KOPT-K1 (cell line): ENCODE results near the gene PAQR3.
"Not testable (repeated sequence)": the region's sequence is repeated elsewhere in the genome, so short reads cannot be mapped to it uniquely, and the experiment has no call there.

Experiments used
- H3K27ac ChIP-seq: fragments of 200-600 bp; sonication (generic); 2 replicates; pipeline ENCODE4 v1.5.1; 2016; ENCODE audit warnings: antibody characterized with exemption, mild to moderate bottlenecking, low read depth, low read length; ENCODE audit not compliant: poor library complexity, severe bottlenecking
- H3K36me3 ChIP-seq: fragments of 200-600 bp; sonication (generic); 2 replicates; pipeline ENCODE4 v1.5.1; 2017; ENCODE audit warnings: antibody characterized with exemption, mild to moderate bottlenecking, low read length, moderate library complexity; ENCODE audit not compliant: insufficient read depth
- H3K9me3 ChIP-seq: fragments of 200-600 bp; sonication (generic); 2 replicates; pipeline ENCODE4 v1.5.1; 2017; ENCODE audit warnings: antibody characterized with exemption, low read length, mild to moderate bottlenecking; ENCODE audit not compliant: insufficient read depth, poor library complexity, severe bottlenecking

PAQR3 gene

DNA sequence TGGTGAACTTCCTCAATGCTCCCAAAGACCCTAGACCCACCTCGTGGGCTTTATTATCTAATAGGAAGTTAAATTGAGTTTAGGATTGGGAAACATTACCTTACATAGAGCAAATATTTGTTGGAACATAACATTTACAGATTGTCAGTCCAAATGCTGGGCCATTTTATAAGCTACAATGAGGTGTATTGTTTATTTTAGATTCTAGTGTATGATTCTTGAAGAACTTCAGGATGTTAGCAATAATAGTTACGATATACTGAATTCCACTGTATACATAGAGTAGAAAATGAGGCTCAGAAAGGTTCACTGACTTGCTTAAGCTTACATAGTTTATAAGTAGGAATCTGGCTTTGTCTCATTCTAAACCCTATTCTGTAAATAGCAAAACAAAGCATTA is 37.4 kb downstream of the PAQR3 start:
- Histone ChIP-seq H3K36me3 (no peaks in the 10 kb centered on the region), H3K27ac (no peak overlapping the region), H3K9me3 (no peaks in the 10 kb centered on the region)

DNA sequence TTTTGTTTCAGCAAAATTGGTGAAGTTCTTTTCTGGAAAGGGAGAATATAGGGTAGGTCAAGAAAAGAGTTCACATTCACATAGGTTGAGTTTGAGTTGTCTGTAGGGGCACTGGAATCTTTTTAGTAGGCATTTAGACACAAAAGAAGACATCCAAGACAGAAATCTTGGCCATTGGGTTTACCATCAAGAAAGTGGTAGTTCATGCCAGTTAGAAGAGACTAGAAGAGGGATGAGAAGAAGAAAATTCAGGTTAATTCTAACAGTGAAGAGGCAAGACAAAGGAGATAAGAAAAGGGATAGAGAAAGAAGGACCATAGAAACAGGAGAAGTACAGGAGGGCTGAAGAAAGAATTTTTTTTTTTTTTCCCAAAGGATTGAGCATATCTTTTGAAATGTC is 39.9 kb downstream of the PAQR3 start:
- H3K9me3 ChIP-seq, result no peaks in the 10 kb centered on the region
- peaks cover 18% of the 10 kb centered on the region for H3K36me3 ChIP-seq
- no peak overlapping the region for H3K27ac ChIP-seq

DNA sequence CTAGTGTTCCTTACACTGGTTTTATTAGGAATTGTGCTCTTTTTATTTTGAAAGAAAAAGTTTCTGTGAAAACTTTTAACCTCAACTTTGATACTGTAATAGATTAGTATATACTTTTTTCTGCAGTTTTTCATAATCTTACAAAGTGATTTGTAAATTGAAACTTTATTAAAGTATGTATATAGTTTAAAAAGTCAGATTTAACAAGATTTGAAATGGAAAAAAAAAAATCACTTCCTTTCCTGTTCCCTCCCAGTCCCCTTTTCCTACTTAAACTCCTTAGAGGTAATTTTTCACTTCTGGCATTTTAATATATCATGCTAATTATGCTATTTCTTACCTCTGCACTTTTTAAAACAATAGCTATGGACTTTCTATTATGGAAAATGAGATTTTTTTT is 49.3 kb downstream of the PAQR3 start:
- Histone ChIP-seq H3K27ac (no peak overlapping the region), H3K9me3 (no peaks in the 10 kb centered on the region), H3K36me3 (peaks cover 52% of the 10 kb centered on the region)

DNA sequence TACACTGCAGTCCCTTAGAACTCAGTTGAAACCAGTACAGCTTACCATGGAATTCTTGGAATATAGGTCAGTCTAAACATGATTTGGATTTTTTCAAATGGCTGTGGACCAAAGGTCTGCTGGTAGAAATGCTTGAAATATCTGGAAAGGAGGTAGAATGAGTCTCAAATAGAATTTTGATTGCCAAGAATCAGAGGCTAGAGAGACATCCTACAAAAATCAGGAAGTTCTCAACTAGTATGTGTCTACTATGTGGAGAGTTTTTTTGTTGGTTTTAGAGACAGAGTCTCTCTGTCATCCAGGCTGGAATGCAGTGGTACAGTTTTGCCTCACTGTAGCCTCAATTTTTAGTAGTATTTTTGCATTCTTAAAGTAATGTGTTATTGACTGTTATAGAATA is 53.6 kb downstream of the PAQR3 start:
- Histone ChIP-seq H3K36me3 (peaks cover 53% of the 10 kb centered on the region), H3K27ac (no peak overlapping the region), H3K9me3 (no peaks in the 10 kb centered on the region)

DNA sequence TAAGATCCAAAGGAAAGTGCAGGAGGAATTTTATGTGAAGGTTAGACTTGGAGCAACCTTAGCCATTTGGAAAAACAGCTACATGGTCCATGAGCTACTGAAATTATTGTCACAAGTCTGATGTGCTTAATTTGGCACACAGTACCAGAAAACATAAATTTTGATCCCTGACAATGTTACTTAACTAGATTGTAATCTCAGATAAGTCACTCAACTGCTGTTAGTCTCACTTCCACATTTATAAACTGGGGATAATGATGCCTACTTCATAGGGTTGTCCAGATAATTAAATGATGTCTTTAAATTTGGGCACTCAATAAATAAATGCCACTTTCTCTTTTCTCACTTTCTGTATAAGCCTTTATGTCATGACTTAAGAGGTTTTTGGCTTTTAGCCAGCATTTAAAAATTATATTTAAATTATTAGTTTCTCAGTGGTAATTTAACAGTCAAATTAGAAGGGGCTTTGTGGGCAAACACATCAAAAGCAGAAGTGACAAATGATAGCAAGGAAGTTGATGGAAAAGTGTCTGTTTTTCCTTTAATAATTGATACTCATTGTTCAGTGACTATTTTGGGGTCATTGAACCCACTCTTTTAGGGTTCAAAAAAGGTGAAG is 58.3 kb downstream of the PAQR3 start:
- H3K36me3 ChIP-seq, result peaks cover 67% of the 10 kb centered on the region
- no peaks in the 10 kb centered on the region for H3K9me3 ChIP-seq
- H3K27ac ChIP-seq, result no peak overlapping the region

DNA sequence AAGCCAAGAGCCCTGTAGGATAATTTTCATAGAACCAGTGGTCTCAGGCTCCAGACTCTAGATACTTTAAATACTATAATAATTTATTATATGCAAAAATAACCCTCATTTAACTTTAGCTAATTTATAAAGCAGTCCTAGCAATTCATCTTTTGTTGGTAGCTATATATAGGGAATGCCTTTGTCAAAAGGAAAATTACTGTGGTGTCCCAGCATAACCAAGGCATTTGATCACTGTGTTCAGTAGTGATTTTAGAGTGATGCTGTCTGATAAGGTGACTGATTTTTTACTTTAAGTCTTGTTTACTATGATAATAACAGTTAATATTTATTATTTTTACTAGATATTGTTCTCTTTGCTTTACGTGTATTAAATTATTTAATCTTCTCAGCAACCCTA is 61.2 kb downstream of the PAQR3 start:
- H3K9me3 ChIP-seq, result no peaks in the 10 kb centered on the region
- peaks cover 73% of the 10 kb centered on the region for H3K36me3 ChIP-seq
- H3K27ac ChIP-seq, result no peak overlapping the region

DNA sequence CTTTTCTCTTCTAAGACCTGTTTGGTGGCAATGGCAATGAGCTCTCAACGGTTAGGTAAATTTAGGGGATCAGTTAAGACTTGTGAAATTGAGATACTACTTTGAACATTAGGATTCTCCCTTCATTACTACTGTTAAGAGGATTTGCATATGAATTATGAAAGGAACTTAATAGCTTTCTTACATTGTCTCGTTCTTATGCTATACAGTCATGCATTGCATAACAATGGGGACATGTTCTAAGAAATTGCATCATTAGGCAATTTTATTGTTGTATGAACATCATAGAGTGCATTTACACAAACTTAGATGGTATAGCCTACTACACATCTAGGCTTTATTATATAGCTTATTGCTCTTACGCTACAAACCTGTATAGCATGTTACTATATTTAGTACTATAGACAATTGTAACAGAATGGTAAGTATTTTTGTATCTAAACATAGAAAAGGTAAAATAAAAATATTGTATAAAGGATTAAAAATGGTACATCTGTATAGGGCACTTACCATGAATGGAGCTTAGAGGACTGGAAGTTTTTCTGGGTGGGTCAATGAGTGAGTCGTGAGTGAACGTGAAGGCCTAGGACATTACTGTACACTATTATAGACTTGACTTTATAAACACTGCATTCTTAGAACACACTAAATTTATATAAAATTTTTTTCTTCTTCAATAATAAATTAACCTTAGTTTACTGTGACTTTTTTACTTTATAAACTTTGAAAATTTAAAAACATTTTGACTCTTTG is 62.5 kb downstream of the PAQR3 start:
- Histone ChIP-seq H3K27ac (no peak overlapping the region), H3K36me3 (peaks cover 79% of the 10 kb centered on the region), H3K9me3 (no peaks in the 10 kb centered on the region)

DNA sequence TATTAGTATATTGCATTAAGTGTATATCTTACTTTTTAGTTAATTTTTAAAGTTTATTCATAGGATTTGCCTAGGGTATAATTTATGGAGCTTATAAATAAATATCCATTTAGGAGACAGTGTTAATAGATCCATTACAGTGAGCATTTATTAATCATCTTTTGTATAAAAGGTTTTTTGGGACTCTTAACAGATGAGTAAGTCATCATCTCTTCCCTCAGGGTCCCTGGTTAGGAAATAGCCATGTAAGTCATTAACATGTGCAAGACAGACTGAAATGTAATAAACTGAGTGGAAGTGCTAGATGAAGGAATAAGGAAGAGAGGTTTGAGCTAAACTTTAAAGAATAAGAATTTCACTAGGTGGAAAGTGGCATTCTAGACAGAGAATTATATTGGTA is 69.2 kb downstream of the PAQR3 start:
- Histone ChIP-seq H3K36me3 (peaks cover 89% of the 10 kb centered on the region), H3K27ac (no peak overlapping the region), H3K9me3 (no peaks in the 10 kb centered on the region)

DNA sequence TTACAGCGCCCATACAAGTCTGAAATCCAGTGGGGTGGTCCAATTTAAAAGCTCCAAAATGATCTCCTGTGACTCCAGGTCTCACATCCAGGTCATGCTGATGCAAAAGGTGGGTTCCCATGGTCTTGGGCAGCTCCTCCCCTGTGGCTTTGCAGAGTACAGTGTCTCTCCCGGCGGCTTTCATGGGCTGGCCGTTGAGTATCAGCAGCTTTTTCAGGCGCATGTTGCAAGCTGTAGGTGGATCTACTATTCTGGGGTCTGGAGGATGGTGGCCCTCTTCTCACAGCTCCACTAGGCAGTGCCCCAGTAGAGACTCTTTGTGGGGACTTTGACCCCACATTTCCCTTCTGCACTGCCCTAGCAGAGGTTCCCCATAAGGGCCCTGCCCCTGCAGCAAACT is 70.5 kb downstream of the PAQR3 start:
- H3K9me3 ChIP-seq, H3K27ac ChIP-seq: not testable (repeated sequence)
- peaks cover 80% of the 10 kb centered on the region for H3K36me3 ChIP-seq

DNA sequence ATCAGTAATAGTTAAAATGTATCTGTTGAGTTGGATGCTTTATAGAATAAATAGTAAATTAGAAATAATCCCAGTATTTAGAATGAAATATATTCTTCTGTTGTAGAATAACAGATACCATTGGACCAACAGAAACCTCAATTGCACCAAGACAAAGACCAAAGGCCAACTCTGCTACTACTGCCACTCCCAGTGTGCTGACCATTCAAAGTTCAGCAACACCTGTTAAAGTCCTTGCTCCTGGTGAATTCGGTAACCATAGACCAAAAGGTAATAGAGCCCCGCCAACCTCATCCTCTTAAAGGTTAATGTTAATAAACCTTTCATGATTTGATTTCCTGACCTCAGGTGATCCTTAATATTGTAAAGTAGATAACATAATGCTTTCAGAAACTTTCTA is 73.8 kb downstream of the PAQR3 start:
- H3K36me3 ChIP-seq, result peaks cover 70% of the 10 kb centered on the region
- no peaks in the 10 kb centered on the region for H3K9me3 ChIP-seq
- H3K27ac ChIP-seq, result no peak overlapping the region

DNA sequence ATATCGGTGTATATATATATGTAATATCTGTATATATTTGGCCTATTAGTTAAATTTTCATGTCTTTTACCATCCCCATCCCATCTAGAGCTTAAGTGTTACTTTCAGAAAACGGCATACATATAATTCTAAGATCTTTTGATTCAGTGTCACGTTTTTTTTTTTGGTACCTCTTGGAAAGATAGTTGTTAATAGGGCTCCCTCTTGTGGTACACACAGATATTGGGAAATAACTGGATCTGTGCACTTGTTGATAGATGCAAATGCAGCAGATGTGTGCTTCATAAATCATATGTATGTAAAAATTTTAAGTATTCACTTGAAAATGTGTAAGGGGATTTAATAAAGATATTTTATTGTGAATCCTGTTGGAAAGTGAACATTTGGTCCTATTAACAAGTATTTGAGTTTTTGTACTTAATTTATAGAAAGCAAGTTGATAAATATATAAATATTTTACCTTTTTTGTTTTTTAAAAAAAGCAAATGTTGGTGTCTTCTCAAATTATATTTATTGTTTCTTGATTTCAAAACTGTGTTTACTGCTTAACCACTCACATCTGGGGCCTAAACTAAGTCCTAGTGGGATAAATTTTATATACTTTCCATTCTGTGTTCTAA is 74.7 kb downstream of the PAQR3 start:
- Histone ChIP-seq H3K9me3 (no peaks in the 10 kb centered on the region), H3K27ac (no peak overlapping the region), H3K36me3 (peaks cover 75% of the 10 kb centered on the region)

DNA sequence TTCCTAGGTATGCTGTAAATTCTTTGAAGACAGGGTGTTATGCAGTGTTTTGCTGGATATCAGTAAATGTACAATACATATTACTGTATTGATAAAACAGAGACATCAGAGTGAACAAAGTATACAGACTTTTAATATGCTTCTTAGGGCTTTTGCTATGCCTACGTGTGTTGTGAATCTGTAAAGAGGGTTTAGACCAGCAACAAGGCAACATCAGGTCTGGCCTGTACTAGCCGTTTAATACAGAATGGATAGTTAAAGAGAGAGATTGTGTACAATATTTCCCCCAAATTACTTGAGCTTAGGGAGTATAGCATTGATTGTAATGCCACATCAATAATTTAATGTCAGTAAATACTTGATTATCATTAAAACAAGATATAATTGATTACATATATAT is 75.2 kb downstream of the PAQR3 start:
- Histone ChIP-seq H3K9me3 (no peaks in the 10 kb centered on the region), H3K27ac (no peak overlapping the region), H3K36me3 (peaks cover 77% of the 10 kb centered on the region)

DNA sequence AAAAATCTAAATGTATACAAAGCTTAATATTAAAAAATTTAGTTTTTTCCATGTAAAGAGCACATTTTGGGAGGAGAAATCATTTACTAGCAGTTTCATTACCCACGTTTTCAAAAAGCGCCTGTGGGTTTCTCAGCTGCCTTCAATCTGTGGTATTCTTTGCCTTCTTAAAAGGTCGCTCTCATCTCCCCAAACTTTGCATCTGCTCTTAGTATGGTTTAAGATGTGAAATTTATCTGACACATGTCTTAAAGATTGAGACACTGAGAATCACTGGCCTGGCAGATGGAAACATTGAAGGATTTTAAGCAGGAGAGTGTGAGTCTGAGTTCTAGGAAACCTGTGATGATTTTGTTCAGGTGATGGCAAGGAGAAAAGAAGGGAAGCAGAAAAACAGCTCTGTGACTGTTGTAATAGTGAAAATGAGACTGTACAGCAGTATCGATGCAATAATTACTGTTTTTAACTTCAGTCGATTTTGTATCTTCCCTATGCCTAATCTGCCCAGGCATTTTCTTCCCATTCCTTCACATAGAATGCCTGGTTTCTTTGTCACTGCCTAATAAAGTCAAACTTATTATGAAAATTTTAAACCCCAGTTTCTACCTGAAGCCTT is 75.9 kb downstream of the PAQR3 start:
- H3K36me3 ChIP-seq, result peaks cover 71% of the 10 kb centered on the region
- no peak overlapping the region for H3K27ac ChIP-seq
- H3K9me3 ChIP-seq, result no peaks in the 10 kb centered on the region

DNA sequence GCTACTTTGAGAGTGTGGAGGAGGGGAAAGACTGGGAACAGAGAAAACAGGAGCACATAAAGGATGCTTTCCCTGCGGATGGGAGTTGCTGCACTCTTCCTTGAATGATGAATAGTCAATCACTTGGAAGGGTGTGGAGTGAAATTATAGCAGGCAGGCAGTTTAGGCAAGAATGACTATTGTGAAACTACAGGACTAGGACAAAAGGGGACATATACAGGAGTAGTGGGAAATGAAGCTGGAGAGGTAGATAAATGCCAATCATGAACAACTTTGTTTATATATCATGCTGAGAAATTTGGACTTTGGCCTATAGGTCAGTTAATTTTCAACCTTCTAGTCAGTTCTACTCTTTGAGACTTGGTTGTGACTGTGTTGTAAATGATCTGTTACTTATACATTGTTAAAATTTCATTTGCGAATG is 76.9 kb downstream of the PAQR3 start:
- peaks cover 65% of the 10 kb centered on the region for H3K36me3 ChIP-seq
- H3K9me3 ChIP-seq, result no peaks in the 10 kb centered on the region
- no peak overlapping the region for H3K27ac ChIP-seq
